LNCaP clone FGC (cell line): Measurements from ENCODE around the gene FAM20B.
A peak's percentile ranks its signal among the peaks of the same experiment; 100 is the strongest.

ENCODE experiments used
- DNase-seq: peaks from one replicate; pipeline ENCODE4 v3.0.0-alpha.2; 2011; ENCODE audit warnings: low read depth
- H3K4me3 ChIP-seq: 2 replicates; pipeline ENCODE4 v1.5.1; 2011; ENCODE audit warnings: mild to moderate bottlenecking, low read depth, low read length, control low read depth
- TF ChIP-seq, protein P1 (sequence below): IDR thresholded peaks from 2 replicates; pipeline ENCODE4 v1.5.1; 2012; ENCODE audit warnings: mild to moderate bottlenecking; ENCODE audit not compliant: control insufficient read depth, insufficient read depth; ENCODE audit errors: extremely low read depth

Gene FAM20B

DNA sequence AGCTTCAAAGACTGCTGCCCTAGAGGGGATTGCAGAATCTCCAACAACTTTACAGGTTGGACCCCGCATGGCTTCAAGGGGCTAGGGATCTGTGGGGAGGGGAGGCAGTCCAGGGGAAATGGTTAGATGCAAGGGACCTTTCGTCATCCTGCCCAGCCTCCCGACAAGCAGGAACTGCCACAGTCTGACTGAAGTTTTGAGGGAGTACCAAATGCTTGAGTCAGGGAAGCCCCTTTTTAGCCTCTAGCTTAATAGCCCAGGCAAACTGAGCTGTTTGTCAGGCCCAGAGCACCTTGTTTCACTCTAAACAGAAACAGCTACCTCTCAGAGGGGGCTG is 57.3 kb downstream of the FAM20B start:
- TF ChIP-seq, protein P1, sequence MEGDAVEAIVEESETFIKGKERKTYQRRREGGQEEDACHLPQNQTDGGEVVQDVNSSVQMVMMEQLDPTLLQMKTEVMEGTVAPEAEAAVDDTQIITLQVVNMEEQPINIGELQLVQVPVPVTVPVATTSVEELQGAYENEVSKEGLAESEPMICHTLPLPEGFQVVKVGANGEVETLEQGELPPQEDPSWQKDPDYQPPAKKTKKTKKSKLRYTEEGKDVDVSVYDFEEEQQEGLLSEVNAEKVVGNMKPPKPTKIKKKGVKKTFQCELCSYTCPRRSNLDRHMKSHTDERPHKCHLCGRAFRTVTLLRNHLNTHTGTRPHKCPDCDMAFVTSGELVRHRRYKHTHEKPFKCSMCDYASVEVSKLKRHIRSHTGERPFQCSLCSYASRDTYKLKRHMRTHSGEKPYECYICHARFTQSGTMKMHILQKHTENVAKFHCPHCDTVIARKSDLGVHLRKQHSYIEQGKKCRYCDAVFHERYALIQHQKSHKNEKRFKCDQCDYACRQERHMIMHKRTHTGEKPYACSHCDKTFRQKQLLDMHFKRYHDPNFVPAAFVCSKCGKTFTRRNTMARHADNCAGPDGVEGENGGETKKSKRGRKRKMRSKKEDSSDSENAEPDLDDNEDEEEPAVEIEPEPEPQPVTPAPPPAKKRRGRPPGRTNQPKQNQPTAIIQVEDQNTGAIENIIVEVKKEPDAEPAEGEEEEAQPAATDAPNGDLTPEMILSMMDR, result no peak
- no peak for DNase-seq
- peak overlapping the region; percentile 88 for H3K4me3 ChIP-seq

DNA sequence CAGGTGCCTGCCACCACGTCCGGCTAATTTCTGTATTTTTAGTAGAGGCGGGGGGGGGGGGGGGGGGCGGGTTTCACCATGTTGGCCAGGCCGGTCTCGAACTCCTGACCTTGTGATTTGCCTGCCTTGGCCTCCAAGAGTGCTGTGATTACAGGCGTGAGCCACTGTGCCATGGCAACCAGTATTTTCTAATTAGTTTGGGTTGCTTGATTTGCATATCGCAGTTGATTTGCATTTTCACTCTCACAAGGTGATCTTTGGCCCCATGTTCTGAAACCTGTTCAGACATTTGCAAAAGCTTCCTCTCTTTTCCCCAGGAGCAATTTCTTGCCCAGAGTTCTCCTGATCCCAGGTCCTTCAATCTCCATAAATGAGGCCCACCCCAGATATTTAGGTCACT is 57.8 kb downstream of the FAM20B start:
- TF ChIP-seq, protein P1, result no peak
- no peak for DNase-seq
- H3K4me3 ChIP-seq, result no peak overlapping the region; the same call in 1 of the 2 replicates

DNA sequence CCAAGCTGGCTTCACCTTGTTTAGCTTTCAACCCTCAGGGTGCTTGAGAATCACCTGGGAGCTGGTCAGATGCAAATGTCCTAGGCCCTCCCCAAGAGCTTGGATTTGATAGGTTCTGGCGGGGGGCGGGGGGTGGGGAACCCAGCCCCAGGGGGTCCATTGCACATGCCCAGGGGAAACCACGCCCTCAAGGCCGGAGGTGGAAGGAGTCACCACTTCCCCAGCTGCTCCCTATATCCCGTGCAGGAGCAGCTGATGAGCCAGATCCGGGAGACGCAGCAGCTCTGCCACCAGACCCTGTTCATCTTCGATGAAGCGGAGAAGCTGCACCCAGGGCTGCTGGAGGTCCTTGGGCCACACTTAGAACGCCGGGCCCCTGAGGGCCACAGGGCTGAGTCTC is 62.0 kb downstream of the FAM20B start:
- TF ChIP-seq, protein P1, result no peak
- no peak for DNase-seq
- H3K4me3 ChIP-seq, result no peak overlapping the region

DNA sequence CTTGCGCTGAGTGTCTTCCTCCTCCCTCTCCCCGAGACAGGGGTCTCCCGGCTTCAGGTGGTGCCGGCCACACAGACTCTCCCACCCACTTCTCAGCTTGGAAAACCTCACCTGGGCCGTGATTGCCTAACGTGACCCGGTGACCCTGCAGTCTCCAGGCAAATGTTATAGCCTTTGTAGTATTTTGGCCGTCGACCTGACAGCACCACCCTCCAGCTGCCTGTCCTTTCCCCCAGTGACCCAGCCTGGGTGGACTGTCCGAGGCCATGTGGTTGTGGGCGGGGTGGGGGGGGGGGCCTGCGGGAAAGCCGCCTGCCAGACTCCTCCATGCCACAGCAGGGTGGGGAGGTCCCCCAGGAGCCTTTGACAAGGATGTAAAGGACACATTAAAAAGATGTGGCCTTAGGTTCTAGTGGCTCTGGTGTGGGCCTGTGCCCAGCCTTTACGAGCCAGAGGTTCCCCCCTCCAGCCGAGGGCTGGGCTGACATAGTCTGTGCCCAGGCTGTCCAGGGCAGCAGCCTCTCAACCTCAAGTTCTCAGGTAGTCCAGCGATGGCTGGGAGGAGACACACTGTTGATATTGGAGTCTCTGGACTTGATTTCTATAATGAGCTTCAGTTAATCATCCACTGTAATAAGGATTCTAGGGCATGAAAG is 64.3 kb downstream of the FAM20B start:
- DNase-seq, result no peak
- no peak overlapping the region for H3K4me3 ChIP-seq
- TF ChIP-seq, protein P1, result no peak

DNA sequence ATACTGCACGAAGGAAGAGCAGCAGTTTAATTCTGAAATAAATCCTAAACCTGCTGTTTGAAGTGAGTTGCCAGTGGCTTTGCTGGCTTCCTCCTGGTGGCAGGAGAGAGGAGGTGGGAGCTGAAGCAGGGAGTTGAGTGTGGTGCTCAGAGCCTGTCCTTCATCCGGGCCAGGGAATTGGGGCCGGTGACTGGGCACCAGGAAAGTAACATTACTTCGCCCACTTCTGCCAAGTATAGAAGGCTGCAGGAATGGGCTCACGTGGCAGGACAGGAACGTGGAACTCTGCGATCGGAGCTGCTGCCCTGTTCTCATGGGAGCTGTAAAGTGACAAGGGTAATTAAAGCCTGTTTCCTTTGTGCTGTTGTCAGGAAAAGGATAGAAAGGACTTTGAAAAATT is 64.8 kb downstream of the FAM20B start:
- TF ChIP-seq, protein P1, result no peak
- no peak for DNase-seq
- no peak overlapping the region for H3K4me3 ChIP-seq

DNA sequence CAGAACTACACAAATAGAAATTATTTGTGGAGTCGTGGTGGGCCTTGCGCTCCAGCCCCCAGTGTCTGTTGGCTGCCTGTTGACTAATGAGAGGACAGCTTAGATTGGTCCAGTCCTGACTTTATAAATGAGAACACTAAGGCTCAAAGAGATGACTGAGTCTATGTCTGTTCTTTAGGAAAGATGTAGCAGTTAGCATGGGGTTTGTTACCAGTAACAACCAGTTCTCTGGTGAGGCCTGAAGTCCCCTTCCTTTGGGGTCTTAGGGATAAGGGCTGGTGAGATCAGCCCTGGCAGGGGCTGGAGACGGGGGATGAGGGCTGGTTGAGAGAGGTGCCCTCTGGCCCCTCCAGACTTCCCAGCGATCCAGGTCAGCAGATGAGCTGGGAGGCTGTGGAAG is 65.2 kb downstream of the FAM20B start:
- no peak overlapping the region for H3K4me3 ChIP-seq
- DNase-seq, result no peak
- TF ChIP-seq, protein P1, result no peak

DNA sequence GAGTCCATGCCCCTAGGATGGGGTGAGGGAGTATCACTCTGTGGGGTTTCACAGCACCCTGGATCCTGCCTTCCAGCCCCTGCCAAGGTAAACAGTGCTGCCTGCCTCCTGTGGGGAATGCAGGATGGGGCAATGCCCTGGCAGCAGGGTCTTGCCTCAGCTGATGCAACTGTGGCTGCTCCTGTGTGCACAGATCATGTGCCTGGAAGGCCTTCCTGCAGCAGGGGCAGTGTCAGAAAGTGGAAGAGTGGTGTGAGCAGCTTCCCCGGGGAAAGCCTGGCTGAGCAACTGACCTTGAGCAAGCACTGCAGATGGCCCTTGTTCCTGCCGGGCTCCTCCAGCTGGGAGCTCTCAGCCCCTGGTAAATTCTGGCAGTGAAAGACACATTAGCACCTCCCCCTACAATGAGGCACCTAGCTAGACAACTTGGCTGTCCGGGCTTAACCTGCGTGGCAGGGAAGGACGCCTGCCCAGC is 66.0 kb downstream of the FAM20B start:
- no peak overlapping the region for H3K4me3 ChIP-seq
- DNase-seq, result no peak

More for the DNA sequence above, 66.0 kb downstream of the FAM20B start:
- TF ChIP-seq, protein P1, result no peak
